Right lobe of liver (tissue), 4 donors: ENCODE data around the gene GOSR2.

Experiments
- CTCF ChIP-seq, 4 donors: fragments of 200-600 bp in 3 of 4; fragments of 450-650 bp in 1 of 4; IDR thresholded peaks; one replicate each; pipeline versions ENCODE4 v1.5.1 to v1.8.0; 2016 to 2022; ENCODE audit warnings: antibody characterized with exemption in 4 of 4, mild to moderate bottlenecking in 2 of 4
- POLR2A ChIP-seq: fragments of 450-650 bp; IDR thresholded peaks from one replicate; pipeline ENCODE4 v1.6.1; 2017; ENCODE audit warnings: antibody characterized with exemption, mild to moderate bottlenecking
- donor health status: DM: no; HTN: no; CAD: no.
- donor health status: DM: no; HTN: no; CAD: no.
- donor health status: DM: no; HTN: yes; CAD: no.

- TF ChIP-seq CTCF (IDR thresholded peaks at IDR 0.05) (no peak), POLR2A (no peak)
These were observed 11.6 kb upstream of the GOSR2 start for GRCh38 chr17:46911311-46911710.
